MM.1S (cell line): ENCODE data around the gene AGBL4.

Experiments used
- CTCF ChIP-seq: fragments of 300-600 bp; sonication (generic); IDR thresholded peaks from 2 replicates; pipeline ENCODE4 v1.5.1; 2016; ENCODE audit warnings: antibody characterized with exemption, low read length, mixed read lengths
- EZH2 ChIP-seq: fragments of 300-600 bp; sonication (generic); optimal IDR thresholded peaks from 2 replicates; pipeline ENCODE3; 2017; ENCODE audit warnings: low read depth, mild to moderate bottlenecking, antibody characterized with exemption, low read length, mixed read lengths
- EZH2phosphoT487 ChIP-seq: fragments of 300-600 bp; sonication (generic); IDR thresholded peaks from 2 replicates; pipeline ENCODE4 v1.6.1; 2018; ENCODE audit warnings: antibody characterized with exemption, low read length

GRCh38 chr1:48878191-48878940, 1145.4 kb downstream of the AGBL4 start:
- TF ChIP-seq CTCF (no peak), EZH2 (no peak), EZH2phosphoT487 (no peak)
